HG03575 (cell line): Measurements from ENCODE around the gene CD276.

ENCODE experiments used
- ATAC-seq: cut with Tn5 transposase; IDR thresholded peaks from one replicate; pipeline ENCODE4 v1.9.1; 2021; ENCODE audit not compliant: unreplicated experiment, insufficient number of reproducible peaks, low FRiP score; ENCODE audit errors: extremely low read depth

Gene CD276

GRCh38 chr15:73737535-73737934 lies 53.4 kb downstream of the CD276 start:
- no peak for ATAC-seq

- ATAC-seq, result no peak
Observed at GRCh38 chr15:73740152-73741048, 56.2 kb downstream of the CD276 start.

DNA sequence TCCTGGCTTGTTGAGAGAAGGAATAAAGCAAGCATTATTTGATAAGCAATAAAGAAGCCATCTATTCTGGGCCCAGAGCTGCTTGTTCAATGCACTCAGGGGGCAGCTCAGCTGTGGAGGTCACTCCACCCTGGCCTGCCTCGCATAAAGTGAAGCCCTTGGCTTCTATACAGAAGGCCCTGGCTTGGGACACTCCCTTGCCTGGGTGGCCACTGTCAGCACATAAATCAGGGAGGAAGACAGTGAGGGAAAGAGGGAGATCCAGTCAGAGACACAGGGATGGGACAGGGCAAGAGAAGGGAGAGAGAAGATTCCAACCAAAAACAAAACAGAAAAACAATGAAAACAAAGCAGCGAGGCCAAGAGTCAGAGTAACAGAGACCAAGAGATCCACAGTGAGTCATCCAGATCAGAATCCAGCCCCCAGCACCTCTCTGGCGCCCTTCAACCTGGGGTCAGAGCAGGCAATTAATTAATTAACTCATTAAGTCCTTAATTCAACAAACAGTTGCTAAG lies 57.2 kb downstream of the CD276 start:
- ATAC-seq, result no peak

DNA sequence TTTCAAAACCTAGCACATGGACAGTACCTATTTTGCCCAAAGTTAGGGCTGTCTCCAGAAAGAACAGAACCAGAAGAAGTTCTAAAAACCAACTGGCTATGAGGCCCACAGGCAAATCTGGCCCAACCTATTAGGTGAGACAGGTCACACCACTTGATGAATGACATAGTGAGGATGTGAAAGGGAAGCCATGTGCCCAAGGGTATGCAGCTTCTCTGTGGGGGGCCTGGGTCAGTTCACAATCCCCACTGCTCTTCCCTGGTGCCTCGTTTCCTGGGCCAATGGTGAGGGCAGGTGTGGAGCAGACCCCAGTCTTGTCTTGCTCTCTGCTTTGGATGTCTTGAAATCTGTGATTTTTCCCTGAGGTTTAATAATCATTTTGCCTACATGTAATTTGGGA lies 60.1 kb downstream of the CD276 start:
- no peak for ATAC-seq

GRCh38 chr15:73745073-73745472 lies 60.9 kb downstream of the CD276 start:
- ATAC-seq, result no peak

DNA sequence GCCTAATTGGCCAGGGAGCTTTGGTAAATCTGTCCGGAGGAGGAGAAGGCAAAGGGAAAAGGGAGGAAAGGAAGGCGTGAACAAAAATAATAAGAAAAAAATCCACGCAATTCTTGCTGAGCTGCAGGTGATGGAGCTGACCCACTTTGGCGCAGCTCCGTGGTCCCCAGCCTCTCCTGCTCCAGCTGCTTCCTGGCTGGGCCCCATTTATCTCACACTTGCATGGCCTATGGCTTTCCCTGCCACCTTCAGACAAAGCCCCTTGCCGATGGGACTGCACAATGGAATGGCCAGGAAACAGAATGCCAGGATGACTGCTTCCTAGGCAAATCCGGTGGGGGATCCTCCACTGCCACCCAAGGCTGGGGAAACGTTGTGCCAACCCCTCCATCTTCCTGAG lies 62.1 kb downstream of the CD276 start:
- no peak for ATAC-seq

DNA sequence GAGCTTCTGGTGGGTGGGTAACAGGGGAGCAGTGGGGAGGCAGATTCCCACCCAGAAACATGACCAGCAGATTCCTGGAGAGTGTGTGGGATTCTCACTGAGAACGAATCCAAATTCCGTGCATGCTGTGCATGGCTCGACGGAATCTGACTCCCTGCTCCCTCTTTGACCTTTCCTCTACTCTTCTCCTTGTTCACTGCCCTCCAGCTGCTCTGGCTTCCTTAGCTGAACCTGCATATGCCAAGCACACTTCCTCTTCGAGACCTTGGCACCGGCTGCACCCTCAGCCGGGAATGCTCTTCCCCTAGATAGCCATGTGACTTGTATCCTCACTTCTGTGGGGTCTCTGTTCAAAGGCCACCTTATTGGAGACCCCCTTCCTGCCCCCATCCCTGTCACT lies 62.7 kb downstream of the CD276 start:
- ATAC-seq, result no peak

DNA sequence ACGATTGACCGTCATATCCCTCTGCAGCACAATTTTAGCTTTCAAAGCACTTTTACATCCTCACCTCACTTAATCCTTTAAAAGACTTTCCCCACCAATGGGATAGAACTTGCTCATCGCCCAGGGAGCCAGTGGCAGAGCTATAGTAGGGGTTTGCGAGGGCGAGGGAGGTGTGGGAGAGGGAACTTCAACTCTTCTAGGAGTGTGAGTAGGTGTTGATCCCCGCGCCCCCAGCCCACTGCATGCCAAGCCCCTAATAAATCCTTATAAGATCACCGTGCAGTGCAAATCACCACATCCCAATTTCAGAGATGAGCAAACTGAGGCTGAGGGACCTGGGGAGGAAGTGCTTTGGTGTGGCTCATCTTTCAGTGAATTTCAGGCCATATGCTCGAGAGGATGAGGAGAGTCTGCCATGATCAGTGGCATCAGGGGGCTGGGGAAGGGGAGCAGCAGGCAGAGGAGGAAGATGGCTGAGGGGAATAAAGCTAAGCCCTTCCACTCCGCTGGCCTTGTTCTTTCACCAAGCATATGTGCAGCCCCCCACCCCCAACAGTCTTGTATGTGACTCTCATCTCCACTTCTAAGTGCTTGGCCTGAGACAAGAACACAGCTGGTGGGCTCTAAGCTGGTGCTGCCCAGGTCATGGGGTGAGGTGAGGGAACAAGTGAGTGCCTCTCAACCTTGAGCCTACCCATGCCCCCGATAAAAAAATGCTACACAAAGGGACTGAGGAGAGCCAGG lies 63.8 kb downstream of the CD276 start:
- ATAC-seq, result no peak

DNA sequence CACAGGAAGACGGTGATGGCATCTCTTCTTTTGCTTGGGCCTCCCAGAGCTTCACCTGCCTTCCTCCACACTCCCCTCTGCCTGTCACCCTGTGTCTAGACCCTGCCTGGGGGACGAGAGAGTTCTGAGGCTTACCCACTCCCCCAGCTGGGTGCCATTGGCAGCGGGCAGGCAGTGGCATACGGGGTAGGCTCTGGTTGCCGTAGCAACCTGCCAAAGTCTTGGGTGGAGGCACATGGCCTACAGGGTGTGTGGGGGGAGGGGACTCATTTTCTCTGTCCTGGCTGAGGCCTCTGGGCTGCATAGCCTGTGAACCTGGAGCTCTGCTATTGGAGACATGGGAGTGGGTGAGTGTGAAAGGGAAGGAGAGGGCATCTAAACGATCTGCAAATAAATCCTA lies 64.5 kb downstream of the CD276 start:
- no peak for ATAC-seq

DNA sequence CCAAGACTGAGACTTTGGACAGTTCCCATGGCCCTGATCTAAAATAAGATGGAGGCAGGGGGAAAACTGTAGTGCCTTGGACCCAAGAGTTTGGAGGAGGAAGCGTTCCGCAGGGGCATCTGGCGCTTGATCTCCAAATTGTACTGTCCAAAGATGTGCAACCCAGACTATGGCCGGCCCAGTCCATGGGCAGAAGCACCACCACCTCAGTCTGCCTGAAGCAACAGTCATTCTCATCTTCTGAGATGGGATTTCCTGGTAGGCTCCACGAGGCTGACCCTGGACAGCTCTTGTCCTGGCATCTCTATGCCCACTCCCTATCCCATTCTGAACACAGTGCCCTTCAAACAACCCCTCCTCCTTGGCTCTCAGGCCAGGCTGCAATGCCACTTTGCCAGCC lies 65.3 kb downstream of the CD276 start:
- no peak for ATAC-seq

- ATAC-seq, result no peak
Observed at GRCh38 chr15:73749971-73750370, 65.8 kb downstream of the CD276 start.

DNA sequence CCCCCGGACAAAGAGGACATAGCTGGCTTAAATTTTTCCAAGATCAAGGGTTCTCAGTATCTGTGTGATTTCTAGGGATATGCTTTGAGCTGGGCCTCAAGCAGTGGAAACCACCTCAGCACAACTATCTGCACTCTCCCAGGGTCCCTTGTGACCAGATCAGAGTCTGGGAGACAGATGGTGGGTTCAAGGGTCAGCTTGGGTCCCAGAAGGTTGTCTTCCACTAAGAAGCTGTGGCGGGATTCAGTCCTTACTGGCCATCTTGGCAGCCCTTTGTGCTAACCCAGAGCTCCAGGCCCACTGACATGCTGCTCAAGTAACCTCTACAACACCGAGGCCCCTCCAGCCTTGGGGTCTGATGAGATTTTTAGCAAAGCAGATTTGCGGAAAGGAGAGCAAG lies 66.3 kb downstream of the CD276 start:
- ATAC-seq, result no peak

GRCh38 chr15:73750951-73751350 lies 66.8 kb downstream of the CD276 start:
- ATAC-seq, result no peak

DNA sequence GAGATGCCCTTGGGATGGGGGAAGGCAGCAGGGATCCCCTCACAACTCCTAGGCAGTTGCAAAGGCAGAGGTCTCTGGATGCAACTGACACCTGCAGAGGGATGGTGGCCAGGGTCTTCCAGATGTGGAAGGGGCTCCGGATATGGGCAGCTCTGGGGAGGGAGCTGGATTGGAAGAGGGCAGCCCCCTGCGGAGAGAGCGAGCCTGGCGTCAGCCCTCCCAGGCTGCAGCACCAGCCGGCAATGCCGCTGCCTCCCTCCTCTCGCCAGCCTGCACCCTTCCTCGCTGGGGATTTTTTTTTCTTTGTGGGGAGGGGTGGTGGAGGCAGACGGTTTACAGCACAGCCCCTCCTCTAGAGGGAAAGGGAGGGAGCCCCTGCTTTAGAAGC lies 67.3 kb downstream of the CD276 start:
- ATAC-seq, result no peak

DNA sequence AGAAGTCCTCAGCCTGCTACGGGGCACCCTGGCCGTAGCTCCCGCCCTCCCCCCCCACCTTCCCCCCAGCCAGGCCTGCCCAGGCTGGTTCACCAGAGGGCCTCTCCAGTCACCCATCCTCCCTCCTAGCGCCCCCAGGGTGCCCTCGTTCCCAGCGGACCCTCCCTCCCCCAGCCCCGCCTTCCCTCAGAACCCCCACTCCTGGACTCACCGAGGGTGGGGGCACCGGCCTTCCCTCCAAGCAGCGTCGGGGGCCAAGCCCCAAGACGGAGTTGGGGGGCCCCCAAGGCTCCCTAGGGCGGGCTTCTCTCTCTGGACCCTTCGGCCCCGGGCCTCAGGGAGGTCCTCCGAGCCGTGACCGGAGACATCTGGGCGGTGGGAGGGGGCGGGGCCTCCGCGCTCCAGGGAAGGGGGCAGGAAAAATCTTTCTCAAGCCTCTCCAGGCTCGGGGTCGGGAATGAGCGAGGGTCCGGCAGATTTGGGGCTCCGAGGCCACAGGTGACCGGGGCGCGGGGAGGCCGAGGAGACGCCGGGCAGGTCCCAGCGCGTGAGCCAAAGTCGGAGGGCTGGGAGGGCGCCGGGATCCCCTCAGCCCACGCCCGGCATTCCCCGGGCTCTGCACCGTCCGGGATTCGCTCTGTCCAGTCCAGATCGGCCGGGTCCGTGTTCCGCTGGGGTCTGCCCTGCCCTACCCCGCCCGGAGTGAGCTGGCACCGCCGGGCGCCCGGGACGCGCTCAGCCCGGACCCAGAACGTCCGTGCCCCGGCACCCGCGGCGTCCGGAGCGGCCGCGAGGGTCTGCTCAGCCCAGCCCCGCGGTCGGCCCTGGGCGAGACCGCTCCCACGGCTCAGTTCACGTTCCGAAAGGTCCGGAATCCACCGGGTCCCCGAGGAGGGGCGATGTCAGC lies 68.0 kb downstream of the CD276 start:
- ATAC-seq, result no peak

GRCh38 chr15:73752806-73753193 lies 68.6 kb downstream of the CD276 start:
- ATAC-seq, result no peak

DNA sequence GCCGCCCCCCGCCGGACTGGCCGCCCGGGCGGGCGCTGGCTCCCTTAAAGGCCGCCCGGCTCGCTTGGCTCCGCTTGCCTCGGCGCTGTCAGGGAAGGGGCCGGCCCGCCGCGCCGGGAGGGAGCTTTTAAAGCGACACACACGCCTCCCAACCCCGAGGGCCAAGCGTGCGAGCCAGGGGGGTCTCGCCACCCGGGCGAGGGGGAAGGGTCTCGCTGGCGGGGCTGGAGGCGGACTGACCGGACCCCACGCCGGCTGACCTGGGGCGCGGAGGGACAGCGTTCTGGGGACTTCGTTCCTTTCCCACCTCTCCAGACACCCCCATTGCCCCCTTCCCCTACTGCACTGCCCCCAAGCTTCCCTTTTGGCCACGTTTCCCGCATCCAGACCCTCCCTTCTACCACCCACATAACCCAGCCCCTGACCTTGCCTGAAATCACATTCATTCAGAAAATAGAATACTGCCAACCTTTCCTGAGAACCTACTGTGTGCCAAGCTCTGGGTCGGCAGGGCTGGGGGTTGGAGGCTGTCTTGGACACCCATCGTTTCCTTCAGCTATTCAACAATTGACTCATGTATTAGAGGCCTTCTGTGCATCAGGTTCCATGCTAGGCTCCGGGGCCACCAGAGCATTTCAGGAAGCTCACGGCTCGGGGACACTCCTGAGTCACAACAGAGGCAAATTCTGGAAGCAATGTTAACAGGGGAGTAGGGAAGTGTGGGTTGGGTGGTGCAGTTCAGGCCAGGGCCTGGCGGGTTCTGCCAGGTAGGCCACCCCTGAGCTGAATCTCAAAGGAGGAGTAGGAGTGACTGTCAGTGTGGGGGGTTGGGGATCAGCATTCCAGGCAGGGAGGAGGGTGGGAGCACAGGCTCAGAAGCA lies 69.3 kb downstream of the CD276 start, which contains the start of gene INSYN1:
Gene INSYN1 (minus strand): TSS at position 102 of the 881 bp plus-strand sequence. CDS start 2,221 bp downstream, outside the sequence.
- ATAC-seq, result no peak

GRCh38 chr15:73754461-73754860 lies 70.3 kb downstream of the CD276 start:
- no peak for ATAC-seq
